DND-41 (cell line): ENCODE data around the gene ZACN.

Experiments
- CTCF ChIP-seq: IDR thresholded peaks from 2 replicates; pipeline ENCODE4 v1.5.1; 2012; ENCODE audit warnings: borderline replicate concordance, low read length, moderate library complexity, mild to moderate bottlenecking; ENCODE audit not compliant: poor library complexity, severe bottlenecking; ENCODE audit errors: extremely low read depth
- EZH2 ChIP-seq: IDR thresholded peaks from 3 replicates; pipeline ENCODE4 v1.6.1; 2012; ENCODE audit warnings: borderline replicate concordance, low read depth, mild to moderate bottlenecking, moderate library complexity, low read length, inconsistent platforms; ENCODE audit not compliant: severe bottlenecking

DNA sequence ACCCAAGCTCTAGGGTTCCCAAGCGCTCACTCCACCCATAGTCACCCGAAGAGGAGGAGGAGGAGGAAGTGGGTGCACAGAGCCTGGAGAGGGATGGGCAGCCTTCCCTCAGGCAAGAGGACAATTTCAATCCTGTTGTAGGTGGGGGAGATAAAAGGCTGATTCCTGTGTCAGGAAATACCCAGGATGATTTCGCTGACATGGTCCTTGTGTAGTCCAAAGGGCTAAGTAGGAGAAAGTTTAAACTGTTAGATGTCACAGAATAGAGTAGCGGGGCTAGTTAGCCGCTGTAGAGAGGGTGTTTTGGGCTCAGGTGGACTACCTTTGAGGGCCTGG, 25.9 kb downstream of the ZACN start:
- TF ChIP-seq CTCF, result no peak
- no peak for TF ChIP-seq EZH2
